AG10803 (cell line): ENCODE data around the gene POC1B.

ENCODE experiments used
- DNase-seq: peaks from one replicate; pipeline ENCODE4 v3.0.0; 2010; ENCODE audit warnings: low read depth
- H3K4me3 ChIP-seq: 2 replicates; pipeline ENCODE4 v1.5.1; 2011; ENCODE audit warnings: mild to moderate bottlenecking, low read length, control low read depth
- CTCF ChIP-seq: conservative IDR thresholded peaks from 2 replicates; pipeline ENCODE4 v1.5.1; 2011; ENCODE audit warnings: mild to moderate bottlenecking, low read length, control low read depth, inconsistent platforms

The POC1B gene

DNA sequence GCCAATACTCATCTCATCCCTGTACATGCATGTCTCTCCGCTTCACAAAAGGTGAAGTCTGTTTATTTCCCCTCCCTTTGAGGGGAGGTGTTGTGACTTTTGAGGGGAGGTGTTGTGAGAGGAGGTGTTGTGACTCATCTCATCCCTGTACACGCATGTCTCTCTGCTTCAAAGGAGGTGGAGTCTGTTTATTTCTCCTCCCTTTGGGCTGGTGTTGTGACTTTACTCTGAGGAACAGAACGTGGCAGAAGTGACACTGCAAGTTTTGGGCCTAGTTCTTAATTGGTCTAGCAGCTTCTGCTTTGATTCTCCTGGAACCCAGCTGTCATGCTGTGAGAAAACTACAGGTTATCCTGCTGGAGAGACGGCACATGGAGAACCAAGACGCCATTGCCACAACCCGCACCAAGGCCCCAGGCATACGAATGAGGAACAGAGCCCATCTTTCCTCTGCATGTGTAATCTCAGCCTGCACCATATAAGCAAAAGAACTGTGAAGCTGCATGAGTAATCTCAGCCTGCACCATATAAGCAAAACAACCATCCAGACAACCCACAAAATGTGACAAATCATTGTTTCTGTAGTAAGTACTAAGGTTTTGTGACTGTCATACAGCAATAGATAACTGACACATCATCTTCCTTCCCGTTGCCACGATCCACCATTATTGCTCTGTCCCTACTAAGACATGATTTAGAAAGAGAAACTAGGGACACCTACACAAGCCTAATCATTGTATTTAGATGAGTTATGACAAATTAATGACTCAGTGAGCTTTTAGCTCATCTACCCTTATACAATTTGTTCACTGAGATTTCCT lies 31.2 kb downstream of the POC1B start:
- no peak overlapping the region for H3K4me3 ChIP-seq
- no peak for TF ChIP-seq CTCF
- DNase-seq: peak; percentile 22

DNA sequence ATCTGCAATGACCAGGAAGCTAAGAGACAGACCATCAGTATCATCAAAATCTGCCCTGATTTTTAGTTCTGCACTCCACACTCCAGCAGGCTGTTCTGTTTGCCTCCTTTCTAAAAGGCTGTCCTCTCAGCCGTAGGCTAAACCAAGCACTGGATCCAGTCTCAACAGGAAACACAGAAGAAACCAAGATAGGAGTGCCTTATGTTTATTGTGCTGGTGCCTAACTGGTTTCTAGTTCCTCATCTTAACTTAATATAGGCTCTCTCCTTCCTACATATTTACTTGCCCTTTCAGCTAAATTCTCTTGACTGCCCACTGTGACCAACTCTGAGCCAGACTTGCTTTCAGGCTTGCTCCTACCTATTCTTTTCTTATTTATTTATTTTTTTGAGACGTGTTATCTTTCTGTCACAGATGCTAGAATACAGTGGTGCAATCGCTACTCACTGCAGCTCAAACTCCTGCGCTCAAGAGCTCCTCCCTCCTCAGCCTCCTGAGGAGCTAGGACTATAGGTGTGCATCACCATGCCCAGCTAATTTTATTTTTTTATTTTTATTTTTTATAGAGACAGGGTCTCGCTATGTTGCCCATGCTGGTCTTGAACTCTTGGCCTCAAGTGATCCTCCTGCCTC lies 32.1 kb downstream of the POC1B start:
- no peak for TF ChIP-seq CTCF
- no peak for DNase-seq
- no peak overlapping the region for H3K4me3 ChIP-seq

DNA sequence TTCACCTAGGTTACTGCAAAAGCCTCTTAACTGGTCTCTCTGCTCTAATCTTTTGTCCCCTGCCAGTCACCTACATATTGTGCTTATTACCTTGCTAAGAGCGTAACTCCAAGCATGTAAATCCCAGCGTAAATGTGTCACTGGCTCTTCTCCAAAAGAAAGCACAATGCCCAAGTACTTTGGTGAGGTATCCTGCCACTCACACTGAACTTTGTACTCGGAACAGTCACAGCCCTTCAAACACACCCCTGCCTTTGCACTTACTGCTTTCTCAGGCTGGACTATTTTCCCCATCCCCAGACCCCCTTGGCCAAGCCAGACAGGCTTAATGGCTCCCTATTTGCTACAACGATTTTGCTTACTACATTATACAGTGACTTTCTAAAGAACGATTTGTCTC lies 33.0 kb downstream of the POC1B start:
- no peak for DNase-seq
- H3K4me3 ChIP-seq: no peak overlapping the region
- TF ChIP-seq CTCF: no peak

- H3K4me3 ChIP-seq: no peak overlapping the region
- no peak for TF ChIP-seq CTCF
- DNase-seq: no peak
These were observed 34.9 kb downstream of the POC1B start for GRCh38 chr12:89490922-89491321.

- DNase-seq: no peak
- H3K4me3 ChIP-seq: no peak overlapping the region
- no peak for TF ChIP-seq CTCF
These were observed 39.6 kb downstream of the POC1B start for GRCh38 chr12:89486264-89486663.

- DNase-seq: no peak
- H3K4me3 ChIP-seq: no peak overlapping the region
- TF ChIP-seq CTCF: no peak
These were observed 41.4 kb downstream of the POC1B start for GRCh38 chr12:89484470-89484869.
